Hematopoietic multipotent progenitor cell treated with erythropoietin and hydrocortisone succinate and interleukin-3 and kit ligand, for 15 days (in vitro differentiated cells): ENCODE measurements around the gene ADAM12.
"Not testable (repeated sequence)": the region's sequence is repeated elsewhere in the genome, so short reads cannot be mapped to it uniquely, and the experiment has no call there.

ENCODE experiments used
- DNase-seq: peaks from one replicate; pipeline ENCODE4 v3.0.0-alpha.2; 2015; ENCODE audit warnings: low spot score

The ADAM12 gene

DNA sequence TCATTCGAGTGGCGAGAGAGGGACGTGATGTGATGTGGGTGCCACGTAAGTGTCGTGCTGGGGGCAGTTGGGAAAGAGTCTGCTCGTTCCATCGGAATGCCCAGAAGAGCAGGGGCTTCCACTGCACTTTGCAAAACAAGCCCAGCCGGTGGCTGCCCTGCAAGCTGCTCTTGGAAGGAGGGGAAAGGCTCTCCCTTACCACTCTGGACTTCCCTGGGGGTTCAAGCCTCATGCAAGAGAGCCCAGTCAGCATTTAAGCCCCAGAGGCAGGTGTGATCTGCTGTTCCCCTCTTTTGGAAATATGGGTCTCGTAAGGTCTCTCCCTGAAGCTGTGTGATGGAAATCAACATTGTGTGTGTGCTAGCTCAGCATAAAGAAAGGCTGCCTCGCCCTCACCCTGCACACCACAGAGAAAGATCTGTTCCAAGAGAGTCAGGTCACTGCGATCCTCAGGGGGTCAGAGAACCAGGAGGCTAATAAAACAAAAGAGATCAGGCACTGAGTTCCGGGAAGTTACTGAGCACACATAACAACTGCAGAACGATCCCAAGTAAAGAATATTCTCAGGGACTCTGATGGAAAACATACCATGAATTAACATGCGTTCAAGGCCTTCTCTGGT, 212.5 kb downstream of the ADAM12 start:
- DNase-seq = no peak

DNA sequence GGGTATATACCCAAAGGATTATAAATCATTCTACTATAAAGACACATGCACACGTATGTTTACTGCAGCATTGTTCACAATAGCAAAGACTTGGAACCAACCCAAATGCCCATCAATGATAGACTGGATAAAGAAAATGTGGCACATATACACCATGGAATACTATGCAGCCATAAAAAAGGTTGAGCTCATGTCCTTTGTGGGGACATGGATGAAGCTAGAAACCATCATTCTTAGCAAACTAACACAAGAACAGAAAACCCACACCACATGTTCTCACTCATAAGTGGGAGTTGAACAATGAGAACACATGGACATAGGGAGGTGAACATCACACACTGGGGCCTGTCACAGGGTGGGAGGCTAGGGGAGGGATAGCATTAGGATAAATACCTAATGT, 215.5 kb downstream of the ADAM12 start:
- not testable (repeated sequence) for DNase-seq

DNA sequence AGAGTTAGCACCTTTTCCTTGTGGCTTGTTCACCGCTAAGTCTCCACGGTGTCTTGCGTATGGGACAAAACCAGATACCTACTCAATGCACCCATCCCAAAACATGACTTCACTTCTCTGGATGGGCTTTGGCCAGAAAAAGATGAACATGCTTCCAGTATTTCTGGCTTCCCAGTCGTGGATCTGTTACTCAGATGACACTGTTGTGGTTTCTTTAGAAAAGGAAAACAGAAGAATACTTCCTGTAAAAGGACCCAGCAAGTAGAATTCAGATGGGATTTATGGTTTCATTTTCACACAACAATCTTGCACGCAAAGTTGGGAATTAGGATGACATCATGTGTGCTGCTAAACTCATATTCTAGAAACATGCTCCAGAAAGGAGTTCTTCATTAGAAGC, 216.7 kb downstream of the ADAM12 start:
- no peak for DNase-seq

DNA sequence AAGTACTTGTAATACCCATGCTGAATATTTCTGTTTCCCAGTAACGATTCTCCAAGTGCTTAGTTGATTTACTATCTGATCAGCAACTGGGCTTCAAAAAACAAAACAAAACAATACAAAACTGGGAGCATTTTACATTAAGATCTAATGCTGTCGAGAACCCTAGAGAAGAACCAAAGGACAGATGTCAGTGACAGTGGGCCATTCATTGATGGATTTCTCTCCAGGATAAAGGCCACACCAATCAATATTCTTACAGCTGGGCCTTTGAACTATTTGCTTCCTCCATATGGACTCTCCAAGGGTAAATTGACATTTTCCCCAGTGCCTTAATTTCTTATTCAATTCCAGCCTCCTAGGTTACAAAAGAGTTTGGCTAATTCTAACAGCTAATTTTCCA, 217.5 kb downstream of the ADAM12 start:
- no peak for DNase-seq

DNA sequence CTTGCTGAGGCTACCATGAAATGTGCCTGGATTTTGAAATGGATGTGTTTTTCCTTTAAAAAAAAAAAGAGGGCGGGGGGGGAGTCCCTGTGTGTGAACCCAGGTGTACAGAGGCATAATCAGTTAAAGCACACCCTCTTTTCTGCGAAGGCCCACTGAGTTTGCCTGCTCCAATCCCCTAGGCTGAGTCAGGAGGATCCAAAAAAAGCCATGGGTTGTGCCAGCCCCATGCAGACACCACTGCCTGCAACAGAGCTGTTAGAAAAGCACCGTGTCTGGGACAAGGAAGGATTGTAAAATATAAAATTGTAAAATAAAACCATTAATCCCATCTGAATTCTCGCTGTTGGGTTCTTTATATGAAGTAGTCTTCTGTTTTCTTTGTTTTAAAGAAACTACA, 217.9 kb downstream of the ADAM12 start:
- DNase-seq = no peak

DNA sequence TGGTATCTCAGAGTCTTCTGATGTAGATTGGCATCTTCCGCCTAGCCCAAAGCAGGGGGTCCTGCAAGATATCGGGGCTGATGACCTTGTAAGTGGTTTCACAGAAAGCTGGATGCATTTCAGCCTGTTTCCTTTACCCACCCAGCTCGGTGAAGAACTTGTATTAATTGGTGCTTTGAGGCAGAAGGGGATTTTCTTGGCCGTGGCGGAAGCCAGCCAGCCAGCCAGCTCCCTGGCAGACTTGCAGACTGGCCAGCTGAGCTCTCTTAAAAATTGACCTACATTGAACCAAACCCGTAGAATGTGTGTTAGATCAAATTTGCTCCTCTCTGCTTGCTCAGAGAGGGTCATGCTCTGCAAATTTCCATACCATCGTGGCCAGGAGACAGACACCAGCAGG, 218.4 kb downstream of the ADAM12 start:
- no peak for DNase-seq

DNA sequence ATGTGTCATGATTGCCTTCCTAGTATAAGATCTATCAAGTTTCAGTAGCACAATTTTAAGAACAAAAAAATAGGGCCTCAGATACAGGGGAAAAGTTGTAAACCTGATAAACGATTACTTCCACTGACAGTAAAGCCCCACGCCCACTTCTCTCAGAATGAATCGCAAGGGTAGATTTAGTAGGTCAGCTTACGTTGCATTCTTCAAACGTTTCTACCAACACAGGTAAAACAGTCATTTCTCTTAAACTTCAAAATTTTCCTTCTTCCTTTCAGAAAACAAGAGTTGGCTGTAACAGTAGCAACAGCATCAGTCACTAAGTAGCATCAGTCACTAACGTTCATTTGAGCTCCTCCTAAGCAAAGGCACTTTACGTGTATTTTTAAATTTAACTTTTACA, 221.5 kb downstream of the ADAM12 start:
- no peak for DNase-seq

DNA sequence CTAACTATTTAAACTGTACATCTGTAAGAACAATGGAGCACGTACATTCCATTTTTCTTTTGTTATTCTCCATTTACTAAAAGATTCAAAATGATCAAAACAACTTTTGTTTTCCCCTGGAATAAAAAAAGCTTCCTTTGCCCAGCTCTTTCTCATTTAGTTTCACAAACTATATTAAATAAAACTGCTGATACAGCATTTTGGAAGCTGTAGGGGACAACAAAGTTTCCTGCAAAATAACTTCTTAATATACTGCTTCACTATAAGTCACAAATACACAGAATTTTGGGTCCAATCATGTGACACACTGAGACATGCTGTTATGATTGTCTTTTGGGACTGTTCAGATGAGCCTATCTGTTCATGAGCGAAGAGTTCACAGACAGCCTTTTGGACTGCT, 222.4 kb downstream of the ADAM12 start:
- DNase-seq = no peak

DNA sequence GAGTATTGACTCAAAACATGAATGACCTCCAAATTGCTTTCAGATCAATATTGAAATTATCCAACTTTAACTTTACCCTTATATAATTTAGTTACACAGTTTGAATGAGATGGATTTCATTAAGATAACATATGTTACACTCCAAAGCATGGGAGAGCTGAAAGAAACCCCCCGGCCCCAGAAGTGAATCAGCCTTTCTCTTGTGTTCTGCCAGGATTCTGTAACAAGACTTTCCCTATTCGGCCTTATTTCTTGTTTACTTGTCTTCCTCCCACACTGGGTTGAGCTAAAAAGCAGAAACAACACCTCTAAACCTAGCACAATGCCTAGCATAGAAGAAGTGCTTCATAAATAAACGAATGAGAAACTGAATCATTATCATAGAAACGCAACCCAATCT, 224.8 kb downstream of the ADAM12 start:
- DNase-seq = no peak

DNA sequence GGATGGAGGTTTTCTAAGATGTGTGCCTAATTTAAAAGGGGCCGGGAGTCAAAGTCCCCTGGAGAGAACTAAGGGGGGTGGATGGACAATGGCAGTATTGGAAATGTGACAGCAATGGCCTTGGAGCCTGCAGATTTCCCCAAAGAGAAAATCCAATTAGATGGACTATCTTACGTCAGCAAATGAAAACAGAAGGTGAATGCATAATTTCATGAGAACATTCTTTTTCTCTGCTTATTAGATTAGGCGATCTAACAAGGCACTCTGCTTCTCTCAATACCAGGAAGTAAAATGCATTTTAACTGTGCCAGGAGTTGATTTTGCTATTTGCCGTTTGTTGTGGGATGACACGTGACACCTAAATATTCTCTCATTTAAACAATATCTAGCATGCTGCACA, 226.6 kb downstream of the ADAM12 start:
- no peak for DNase-seq

DNA sequence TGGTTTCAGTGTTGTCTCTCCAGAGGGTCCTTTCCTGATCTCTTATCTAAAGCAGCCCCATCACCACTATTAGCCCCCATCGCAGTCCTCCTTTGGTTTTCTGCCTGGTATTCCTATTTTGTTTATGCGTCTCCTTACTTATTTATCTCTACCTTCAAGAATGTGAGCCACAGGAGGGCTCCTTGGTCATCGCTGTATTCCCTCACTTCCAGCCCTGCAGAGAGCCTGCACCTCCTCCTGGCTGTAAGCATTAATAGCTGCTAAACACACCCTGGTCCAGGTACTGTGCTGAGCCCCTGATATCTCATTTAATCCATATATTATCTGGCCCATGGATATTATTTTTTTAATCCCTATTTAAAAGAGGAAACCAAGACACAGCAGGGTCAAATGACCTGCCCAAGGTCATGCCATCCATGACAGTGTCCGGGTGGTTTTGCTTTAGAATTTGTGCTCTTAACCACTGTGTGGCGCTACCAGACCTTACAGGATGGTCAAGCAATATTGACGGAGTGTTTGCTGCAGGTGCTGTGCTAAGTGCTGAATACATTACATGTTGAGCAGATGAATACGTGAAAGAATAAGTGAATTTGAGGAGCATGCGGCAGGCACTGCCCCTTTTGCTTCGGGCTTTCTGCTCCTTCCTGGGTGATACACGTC, 227.2 kb downstream of the ADAM12 start:
- no peak for DNase-seq

DNA sequence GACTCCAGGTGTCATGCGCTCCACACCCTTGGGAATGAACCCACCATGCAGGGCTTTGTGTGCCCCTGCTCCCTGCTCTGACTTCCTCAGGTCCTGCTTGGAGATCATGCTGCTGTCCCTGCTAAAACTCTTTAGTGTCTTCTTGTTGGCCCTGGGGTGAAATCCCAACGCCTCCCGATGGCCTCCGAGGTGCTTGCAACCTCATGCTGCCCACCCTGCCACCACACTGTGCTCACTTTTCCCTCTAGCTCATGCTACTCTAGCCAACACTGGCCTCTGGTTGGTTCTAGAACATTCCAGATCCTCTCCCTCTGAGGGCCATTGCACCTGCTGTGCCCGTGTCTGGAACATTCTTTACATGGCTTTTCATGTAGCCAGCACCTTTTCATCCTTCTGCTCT, 227.7 kb downstream of the ADAM12 start:
- DNase-seq = no peak

DNA sequence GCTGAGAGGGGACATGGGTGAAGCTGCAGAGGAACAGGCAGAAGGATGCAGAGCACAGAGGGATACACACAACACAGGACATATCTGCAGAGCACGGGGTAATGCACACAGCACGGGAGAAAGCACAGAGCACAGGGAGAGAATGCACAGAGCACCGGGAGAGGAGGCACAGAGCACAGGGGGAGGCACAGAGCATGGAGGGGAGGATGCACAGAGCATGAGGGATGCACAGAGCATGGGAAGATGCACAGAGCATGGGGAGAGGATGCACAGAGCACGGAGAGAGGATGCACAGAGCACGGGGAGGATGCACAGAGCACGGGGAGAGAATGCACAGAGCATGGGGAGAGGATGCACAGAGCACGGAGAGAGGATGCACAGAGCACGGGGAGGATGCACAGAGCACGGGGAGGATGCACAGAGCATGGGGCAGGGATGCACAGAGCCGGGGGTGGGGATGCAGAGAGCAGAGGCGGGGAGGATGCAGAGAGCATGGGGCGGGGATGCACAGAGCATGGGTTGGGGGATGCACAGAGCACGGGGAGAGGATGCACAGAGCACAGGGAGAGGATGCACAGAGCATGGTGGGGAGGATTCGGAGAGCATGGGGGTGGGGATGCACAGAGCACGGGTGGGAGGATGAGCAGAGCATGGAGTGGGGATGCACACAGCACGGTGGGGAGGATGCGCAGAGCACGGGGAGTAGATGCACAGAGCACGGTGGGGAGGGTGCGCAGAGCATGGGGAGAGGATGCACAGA, 230.0 kb downstream of the ADAM12 start:
- DNase-seq = no peak

DNA sequence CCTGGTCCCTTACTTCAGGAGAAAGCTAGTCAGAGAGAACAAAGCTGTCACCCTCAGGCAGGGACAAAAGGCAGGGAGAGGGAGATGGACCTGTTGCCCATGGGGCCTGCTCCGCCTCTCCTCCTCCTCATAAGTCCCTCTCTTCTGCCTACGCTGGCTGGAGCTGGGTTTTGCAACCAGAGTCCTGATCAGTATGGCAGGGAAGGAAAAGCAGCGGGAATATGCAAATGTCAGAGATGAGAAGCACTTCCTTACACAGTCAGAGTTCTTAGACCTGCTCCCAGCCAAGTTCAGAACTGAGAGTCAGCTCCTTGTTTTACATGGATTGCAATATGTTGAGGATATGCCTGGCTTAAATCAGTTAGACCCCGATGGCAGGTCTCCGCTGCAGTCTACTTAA, 231.1 kb downstream of the ADAM12 start:
- DNase-seq = no peak

DNA sequence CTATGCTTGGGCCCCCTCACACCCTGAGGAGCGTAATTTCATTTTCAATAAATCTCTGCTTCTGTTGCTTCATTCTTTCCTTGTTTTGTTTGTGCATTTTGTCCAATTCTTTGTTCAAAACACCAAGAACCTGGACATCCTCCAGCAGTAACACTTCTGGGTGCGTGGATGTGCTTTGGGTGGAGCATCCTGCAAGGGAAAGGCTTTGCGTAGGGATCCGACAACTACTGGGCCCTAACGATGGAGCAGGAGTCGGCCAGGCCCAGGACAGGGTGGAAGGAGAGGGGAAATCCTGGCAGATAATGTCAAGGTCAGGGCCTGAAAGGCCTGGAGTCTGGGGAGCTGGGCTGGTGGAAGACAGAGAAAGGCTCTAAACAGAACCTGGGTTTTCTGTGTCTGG, 231.8 kb downstream of the ADAM12 start:
- no peak for DNase-seq

DNA sequence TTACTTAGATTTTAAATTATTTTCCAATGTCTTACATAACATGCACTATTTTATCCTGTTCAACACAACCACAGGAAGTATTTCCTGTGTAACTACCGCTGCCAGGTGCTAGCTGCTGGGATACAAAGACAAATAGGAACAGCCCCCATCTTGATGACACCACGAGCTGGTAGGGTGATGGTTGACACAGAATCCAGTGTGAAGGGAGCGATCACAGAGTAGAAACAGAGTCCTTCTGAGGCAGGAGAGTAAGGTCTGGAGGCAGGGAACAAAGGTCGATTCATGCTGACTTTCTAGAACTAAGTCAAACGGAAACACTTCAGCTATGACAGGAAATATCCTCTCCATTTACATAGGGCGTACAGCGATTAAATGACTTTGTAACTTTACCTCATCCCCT, 232.3 kb downstream of the ADAM12 start:
- no peak for DNase-seq

DNA sequence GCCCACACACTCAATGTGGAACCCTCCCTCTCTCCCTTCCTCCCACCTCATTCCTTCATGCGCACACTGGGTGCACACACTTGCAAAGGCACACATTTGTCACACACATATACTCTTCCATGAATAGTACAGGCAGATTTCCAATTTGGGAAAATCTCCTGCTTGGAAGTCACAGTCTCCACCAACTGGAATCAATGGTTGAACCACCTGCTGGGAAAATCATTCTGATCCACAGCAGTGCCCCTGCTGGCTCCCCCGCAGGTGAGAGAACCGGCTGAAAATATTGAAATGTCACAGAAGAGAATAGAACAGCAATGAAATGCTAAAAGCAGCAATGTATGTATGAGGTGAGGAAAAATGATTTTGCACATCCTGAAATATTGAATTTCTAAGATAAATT, 232.7 kb downstream of the ADAM12 start:
- DNase-seq = no peak

DNA sequence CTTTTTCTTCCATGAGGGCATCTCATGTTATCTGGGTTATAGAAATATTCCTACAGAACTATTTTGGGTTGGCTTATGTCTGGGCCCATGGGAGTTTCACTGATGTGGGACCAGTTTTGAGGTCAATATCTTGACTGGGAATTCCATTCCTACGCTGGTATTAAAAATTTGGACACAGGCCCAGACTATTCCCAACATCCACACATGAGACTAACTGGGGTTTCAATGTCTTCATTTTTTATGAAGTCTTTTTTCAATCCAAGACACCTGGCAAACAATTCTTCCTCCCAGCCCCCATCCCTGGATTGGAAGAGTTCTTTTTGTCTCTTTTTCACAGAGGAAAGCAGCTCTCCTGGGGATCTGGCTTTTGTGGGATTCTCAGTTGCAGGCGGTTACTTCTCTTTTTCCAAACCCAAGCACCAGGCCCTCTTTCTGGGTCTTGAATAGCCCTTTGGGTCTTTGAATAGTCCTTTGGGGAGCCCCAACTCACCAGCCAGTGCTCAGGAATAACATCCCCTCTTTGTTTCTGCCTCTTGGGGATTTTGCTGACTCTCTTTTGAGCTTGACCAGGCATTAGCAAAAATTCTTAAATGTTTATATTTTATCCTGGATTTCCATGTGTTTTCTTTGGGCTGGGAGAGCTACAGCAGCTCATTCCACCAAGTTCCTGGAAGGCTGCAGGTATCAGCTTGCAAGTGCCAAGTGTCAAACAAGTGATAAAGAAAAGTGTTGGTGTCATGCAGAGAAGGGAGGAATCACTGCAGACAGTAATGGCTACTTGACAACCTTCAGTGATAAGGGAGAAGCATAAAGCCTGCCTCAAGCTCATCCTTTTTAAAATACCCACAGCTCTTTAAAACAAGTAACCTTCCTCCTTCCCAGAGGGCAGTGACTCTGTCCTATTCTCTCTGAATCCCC, 234.3 kb downstream of the ADAM12 start:
- no peak for DNase-seq

DNA sequence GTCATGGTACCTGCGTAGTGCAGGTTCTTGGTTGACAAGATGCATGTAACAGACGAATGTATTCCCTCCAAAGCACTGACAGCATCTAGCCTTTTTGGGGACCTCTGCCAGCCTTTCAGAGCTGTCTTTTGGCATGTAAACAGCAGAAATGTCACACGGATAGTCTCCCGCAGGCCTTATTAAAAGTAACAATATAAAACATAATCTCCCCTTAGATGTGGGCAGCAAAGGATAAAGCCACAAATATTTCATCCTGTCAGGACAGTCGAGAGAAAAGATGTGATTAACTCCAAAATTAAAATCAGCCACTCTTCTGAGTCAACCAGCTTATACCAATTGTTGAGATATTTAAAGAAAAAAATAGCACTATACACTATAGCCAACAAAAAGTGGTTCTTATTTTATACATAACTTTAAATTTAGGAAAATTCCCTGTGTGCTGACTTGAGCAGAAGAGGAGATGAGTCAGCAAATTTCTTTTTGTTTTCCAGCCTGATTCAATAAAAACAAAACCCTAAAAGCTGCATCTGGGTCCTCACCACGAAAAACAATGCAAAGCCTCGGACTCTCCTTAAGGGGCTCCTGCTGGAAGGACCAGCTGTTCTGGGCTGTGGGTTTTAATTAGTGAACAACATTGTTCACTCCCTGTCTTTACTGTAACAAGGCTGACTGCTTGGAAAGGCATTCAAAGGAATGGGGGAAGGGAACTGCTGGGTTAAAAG, 240.2 kb downstream of the ADAM12 start:
- DNase-seq = no peak

DNA sequence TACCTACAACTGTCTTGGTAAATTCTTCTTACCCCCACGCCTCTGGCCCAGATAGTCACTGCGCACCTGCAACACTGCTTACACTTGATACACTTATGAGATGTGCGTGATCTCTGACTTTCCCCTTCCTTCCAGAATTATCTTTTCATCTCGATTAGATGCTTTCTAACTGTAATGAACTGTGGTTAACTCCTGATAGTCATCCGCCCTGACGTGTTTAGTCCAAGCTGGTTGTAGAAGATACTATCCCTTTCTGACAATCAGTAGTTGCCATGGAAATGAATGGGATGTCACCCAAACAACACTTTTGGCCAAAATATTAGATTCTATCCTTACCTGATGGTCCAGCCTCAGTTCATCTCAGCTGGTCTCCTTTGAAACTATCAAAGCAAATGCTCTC, 241.5 kb downstream of the ADAM12 start:
- DNase-seq = no peak

DNA sequence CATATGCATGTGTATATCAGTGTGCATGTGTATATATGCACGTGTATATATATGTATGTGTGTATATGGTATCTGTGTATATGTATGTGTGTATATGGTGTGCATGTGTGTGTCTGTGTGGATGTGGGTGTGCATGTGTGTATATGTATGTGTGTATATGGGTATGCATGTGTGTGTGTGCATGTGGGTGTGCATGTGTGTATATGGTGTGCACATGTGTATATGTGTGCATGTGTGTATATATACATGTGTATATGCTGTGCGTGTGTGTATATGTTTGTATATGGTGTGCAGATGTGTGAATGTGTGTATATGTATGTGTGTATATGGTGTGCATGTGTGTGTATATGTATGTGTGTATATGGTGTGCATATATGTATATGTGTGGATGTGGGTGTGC, 245.2 kb downstream of the ADAM12 start:
- DNase-seq = no peak

DNA sequence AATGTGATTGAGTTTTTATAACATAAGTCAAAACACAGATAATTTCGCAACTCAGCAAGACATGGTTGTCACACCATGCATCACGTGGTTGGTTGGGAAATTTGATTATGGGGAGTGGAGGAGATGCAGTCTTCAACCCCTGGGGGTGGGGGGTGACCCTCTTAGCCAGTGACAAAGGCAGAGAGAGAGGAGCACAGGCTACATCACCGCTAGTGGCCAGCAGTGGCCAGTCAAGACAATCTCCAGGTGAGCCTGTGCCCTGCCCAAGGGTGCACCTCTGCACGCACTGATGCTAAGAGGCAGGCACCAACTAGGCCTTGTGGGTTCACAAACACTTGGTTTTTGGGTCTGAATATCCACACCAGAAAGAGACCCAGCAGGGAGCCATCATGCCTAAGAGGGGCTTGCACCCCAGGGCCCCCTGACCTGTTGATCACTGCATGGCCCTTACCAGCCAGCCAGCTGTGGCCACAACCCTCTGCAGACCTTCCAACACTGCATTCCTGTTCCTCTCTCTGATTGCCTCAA, 247.5 kb downstream of the ADAM12 start:
- DNase-seq = no peak
